Measurements from ENCODE around the gene GRK4.
"Not testable (repeated sequence)": the region's sequence is repeated elsewhere in the genome, so short reads cannot be mapped to it uniquely, and the experiment has no call there.

Gene GRK4

DNA sequence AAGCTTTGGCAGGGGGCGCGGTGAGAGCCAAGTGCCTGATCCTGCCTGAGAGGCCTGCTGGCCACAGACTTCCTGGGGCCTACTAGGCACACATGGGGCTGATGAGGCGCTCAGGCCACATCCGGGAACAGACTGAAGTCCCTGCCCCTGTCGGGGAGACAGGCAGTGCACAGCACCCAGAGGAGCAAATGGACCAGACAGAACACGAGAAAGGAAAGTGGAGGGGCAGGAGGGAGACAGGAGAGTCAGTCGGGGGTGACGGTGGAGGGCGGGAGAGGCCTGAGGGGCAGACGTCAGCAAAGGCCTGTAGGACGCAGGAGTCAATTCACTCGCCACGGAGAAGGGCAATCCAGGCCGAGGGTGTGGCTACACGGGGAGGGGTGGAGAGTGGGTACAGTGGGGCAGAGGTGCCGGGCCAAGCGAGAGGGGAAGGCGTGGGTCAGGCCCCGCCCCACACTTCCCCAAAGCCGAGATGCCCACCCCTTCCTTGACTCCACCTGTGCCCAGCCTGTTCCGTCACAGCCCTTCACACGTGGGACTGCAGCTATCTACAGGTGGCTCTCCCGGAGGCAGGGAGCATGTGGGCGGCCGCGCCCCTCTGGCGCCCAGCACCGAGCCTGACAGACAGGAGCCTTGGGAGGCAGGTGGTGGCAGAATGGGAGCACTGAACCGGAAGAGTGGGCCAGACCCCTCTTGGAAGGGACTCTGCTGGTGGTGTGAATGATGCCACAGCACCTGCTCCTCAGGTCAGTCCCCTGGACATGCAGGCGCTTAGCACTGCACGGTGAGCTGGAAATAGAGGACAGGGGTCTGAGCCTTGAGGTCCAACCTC, 20.6 kb upstream of the GRK4 start:
- no peak for DNase-seq

DNA sequence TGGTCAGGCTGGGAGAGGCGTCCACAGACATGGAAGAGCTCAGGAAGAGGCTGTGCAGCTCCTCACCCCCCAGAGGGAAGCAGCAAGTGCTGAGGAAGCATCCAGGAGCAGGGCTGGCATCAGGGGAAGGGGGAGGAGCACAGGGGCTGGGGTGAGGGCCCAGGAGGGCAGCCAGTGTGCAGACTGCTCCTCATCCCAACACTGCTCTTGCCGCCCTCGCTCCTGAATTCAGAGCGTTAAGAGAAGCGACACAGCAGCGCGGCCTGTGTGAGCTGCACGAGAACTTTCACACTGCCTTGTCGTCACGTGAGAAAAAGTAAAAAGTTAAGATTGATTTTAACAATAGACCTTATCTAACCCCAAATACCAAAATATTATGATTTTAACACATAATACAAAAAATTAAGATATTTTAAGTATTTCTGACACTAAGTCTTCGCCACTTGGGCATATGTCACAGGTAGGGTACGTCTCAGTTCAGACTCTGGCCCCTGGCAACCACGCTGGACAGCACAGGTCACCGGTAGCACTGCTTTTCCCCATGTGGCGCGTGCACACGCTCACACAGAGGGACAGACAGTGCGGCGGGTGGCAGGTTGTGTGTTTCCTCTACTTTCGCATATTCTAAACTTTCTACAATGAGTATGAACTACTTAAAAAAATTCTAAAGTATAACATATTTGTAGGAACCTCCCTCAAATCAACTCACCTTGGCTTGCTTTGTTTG, 19.8 kb upstream of the GRK4 start:
- DNase-seq: no peak

DNA sequence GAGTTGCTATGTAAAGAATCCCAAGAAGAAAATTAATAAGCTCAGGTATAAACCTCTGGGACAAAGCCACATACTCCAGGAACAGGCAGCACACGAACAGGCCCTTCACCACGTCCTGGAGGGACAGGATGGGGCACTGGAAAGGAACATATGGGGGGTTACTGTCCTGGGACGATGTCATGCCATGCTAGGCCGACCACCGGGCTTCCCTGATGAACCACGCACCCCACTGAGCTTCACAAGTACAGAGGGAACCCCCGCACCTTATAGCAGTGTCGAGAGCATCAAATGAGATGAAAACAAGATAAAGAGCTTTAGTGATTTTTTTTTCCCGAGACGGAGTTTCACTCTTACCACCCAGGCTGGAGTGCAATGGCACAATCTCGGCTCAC, 19.3 kb upstream of the GRK4 start:
- DNase-seq: no peak

- no peak for DNase-seq
Observed at GRCh38 chr4:2944586-2945526, 18.5 kb upstream of the GRK4 start.

DNA sequence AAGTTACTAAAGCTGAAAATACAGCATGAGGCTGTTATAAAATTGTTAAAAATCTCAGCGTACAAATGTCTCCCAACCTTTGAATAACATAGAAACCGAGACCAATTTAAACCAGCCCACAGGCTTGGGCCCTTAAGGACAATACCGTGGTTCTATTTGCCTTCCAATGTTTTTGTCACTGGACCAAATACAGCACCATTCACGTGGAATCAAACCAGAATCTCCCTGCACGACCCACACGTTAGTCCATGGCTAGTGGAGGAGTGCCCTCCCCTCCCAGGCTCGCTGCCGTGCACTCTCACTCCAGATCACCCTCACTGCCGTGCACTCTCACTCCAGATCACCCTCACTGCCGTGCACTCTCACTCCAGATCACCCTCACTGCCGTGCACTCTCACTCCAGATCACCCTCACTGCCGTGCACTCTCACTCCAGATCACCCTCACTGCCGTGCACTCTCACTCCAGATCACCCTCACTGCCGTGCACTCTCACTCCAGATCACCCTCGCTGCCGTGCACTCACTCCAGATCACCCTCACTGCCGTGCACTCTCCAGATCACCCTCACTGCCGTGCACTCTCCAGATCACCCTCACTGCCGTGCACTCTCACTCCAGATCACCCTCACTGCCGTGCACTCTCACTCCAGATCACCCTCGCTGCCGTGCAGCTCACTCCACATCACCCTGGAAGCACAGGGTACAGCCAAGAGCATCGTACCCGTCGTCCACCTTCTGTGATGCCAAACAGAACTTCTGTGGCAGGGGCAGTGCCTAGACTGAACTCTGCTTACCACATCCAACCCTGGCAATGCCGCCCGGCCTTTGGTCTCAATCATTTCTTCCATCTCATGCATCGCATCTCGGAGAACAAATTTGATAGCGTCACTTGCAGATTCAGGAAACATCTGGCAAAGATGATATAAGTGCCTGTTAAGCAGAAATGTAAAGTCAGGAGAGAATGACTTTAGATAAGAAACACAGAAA, 17.5 kb upstream of the GRK4 start:
- not testable (repeated sequence) for DNase-seq

- DNase-seq: no peak
Observed at GRCh38 chr4:2946812-2947600, 16.4 kb upstream of the GRK4 start.

GRCh38 chr4:2947926-2948325, 15.4 kb upstream of the GRK4 start:
- DNase-seq: no peak

DNA sequence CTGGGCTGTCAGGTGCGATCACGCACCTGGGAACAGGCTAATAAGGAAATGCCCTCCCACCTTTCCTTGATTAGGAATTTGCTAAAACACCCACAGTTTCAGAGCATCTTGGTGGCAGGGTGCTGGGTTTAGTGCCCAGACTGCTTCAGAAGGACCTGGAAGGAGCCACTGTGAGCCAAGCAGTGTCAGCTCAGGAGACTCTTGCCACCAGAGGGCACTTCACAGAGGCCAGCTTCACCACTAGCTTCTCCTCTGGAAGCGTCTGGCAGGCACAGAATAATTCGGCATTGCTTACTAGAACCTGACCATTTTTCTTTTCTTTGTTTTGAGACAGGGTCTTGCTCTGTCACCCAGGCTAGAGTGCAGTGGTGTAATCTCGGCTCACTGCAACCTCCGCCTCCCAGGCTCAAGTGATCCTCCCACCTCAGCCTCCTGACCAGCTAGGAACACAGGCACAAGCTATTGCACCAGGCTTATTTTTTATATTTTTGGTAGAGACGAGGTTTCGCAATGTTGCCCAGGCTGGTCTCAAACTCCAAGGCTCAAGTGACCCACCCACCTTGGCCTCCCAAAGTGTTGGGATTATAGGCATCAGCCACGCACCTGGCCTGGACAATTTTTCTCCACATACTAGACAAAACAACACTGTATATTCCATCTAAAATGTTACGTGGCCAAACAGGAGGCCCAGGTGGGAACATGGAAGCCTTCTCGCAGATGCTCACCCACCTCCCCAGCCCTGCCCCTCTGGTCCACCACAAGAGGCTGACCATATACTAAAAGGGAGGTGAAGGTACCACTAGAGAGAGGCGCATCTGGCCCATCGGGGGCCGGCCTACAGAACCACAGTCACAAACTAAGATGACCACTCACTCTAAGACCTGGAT, 14.2 kb upstream of the GRK4 start:
- DNase-seq: no peak

- DNase-seq: no peak
Observed at GRCh38 chr4:2949782-2950125, 13.6 kb upstream of the GRK4 start.

DNA sequence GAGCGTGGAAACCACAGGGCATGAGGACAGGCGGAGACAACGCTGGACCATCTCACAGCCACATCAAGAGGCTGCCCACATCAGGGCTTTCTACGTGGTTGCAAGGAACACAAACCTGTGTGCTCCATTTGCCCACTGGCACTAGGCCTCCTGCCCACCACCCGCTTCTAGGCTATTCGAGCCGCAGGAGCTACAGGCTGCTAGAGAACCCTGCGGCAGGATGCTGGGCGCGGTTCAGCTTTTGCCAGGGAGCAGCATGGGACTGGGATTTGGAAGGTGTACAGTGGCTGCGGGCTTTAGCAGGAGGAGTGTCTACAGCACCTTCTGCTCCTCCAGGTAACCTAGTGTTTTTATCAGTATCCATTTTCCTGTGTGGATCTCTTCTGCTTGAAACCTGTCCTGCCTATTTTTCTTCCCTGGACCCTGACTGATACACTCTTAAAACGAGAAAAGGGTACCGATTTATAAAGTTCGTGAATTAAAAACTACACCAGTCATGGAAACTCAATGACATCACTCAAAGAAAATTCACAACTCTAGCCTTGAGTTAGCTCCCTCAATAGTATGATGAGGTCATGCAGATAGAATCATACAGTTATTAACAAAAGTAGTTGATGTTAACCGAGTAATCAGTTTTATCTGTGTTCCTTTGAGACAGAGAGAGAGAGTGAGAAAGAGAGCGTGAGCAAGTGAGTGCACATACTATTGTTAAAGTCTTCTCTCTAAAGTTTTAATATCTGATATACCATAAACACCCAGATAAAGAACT, 13.0 kb upstream of the GRK4 start:
- no peak for DNase-seq

- no peak for DNase-seq
Observed at GRCh38 chr4:2953496-2953895, 9.9 kb upstream of the GRK4 start.

DNA sequence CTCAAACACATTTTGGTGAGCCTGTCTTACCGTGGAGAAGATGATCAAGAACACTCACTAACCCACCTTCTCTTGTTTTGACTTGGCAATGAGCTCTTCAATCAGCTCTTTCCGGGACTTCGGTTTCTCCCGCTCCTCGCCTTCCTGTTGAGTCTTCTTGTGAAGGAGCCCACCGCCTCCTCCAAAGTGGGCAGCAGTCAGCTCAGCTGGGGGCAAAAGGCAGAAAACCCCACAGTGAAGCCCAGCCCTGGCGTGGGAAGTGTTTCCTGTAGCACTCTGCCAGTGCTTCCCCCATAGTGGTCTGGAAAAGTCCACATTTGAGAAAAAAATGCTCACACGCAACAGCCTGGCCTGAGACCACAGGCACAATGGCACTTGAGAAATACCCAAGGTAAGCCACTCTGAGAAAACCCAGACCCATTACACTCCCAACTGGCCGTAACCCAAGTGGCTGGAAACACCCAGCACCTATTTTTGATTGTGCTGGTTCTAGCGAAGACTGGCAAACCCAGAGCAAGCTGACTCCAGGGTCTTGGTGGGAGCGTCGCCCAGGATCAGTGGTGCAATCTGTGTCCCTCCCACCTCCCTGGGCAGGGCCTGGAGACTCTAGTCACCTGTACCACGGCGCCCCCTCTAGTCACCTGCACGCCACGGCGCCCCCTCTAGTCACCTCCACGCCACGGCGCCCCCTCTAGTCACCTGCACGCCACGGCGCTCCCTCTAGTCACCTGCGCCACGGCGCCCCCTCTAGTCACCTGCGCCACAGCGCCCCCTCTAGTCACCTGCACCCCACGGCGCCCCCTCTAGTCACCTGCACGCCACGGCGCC, 8.8 kb upstream of the GRK4 start:
- DNase-seq: no peak

GRCh38 chr4:2955186-2956044, 8.0 kb upstream of the GRK4 start:
- not testable (repeated sequence) for DNase-seq

DNA sequence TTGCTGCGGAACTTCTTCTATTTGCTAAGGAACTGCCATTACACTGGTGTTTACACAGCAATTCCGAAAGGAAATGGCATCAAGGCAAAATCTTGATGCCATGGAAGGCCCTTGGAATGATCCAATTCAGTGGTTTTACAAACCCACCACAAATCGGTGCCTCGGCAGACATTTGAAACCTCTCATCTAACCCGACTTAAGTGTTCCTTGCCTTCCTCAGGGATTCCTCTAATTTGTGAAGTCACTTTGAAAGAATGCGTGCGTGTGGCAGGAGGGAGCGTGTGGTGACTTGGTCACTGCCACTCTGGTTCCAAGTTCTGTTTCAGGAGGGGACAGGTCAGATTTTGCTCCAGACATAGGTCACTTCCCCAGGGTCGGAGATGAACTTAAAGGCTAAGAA, 4.9 kb upstream of the GRK4 start:
- no peak for DNase-seq

- not testable (repeated sequence) for DNase-seq
Observed at GRCh38 chr4:2960450-2960849, 2.9 kb upstream of the GRK4 start.

DNA sequence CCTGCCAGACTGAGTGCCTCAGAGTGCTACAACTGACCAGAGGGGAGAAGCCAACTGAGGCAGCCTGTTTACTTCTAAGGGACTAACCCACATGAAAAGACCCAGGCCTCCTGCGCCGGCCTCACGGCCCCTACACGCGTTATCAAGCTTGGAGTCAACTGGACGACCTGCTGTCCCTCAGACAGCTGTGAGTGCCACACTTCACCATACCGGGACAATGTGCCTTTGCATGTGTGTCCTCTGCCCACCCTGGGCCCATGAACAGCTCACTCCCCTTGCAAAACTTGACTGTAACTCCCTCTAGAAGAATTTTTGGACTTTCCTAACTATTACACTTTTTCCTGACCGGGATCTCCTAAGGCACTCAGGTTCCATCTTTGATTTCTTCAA, 2.0 kb upstream of the GRK4 start:
- DNase-seq: no peak

- no peak for DNase-seq
Observed at GRCh38 chr4:2961811-2962441, 1.4 kb upstream of the GRK4 start.

Data from activated CD4-positive, alpha-beta T cell treated with anti-CD3 and anti-CD28 coated beads, Interleukin-2, amount 50 U/mL, for 4 hours (primary cell).